ENCODE data around the gene GNA12. TPM values are rescaled to one million over a fixed set of nuclear protein-coding genes. Genes with fewer than 3 reads are reported as not detected.

GNA12 gene
- total RNA-seq, 2 experiments from 2014 or later: 23.6 to 23.7 TPM

DNA sequence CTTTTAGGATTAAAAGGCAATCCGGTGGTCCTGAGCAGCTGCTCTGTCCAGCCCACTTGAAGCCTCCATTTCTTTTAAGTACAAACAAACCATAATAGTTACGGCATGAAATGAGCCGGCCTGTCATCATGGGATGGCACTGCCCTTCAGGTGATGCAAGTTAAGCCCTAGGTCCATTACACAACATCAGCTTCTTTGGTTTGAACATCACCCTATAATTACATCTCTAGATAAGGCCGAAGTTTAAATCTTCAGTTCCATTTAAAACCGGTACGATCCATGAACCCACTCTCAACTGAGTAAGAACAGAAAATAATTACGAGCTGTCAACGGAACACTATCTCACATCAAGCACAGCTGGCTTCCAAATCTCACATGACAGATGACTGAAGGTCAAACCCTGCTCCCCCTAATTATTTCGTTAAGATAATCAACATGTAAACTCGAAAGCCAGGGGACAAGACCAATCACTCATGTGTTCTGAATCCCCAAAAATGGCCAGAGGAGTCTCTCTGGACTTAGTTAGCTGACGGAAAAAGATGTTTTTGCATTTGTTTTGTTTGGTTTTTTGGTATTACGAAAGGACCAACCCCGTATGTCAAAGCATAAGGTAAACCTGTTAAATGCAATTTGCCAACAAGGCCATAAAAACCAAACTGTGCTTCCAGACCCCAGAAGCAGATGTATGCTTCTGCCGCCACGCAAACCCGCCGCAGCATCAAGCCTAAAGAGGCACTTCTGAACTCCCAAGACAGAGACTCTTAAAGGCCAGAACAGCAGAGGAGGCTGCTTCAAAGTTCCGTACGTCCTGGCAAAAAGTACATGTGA is 10.8 kb downstream of the GNA12 start:
- DNase-seq: no peak
- intact Hi-C loops (cut with micrococcal nuclease): no loop called here
- H3K4me1 Mint-ChIP-seq (ENCODE audit: low read depth): peaks cover 20% of the 10 kb centered on the region
- peaks cover 14% of the 10 kb centered on the region for H3K36me3 Mint-ChIP-seq
- POLR2A ChIA-PET: no interaction called here
- no peak overlapping the region for H3K4me3 Mint-ChIP-seq
- H3K9me3 Mint-ChIP-seq: no peaks in the 10 kb centered on the region
- H3K27ac Mint-ChIP-seq: no peak overlapping the region
- CTCF ChIA-PET: no interaction called here
- no peaks in the 10 kb centered on the region for H3K27me3 Mint-ChIP-seq

- no peak for DNase-seq
- CTCF ChIA-PET: no interaction called here
- Mint-ChIP-seq H3K27me3 (no peaks in the 10 kb centered on the region), H3K36me3 (peaks cover 14% of the 10 kb centered on the region), H3K27ac (no peak overlapping the region), H3K9me3 (no peaks in the 10 kb centered on the region), H3K4me1 (ENCODE audit: low read depth) (peaks cover 11% of the 10 kb centered on the region), H3K4me3 (no peak overlapping the region)
- POLR2A ChIA-PET: no interaction called here
- intact Hi-C loops (cut with micrococcal nuclease): no loop called here
Measured at GRCh38 chr7:2832461-2832860, 11.6 kb downstream of the GNA12 start.

DNA sequence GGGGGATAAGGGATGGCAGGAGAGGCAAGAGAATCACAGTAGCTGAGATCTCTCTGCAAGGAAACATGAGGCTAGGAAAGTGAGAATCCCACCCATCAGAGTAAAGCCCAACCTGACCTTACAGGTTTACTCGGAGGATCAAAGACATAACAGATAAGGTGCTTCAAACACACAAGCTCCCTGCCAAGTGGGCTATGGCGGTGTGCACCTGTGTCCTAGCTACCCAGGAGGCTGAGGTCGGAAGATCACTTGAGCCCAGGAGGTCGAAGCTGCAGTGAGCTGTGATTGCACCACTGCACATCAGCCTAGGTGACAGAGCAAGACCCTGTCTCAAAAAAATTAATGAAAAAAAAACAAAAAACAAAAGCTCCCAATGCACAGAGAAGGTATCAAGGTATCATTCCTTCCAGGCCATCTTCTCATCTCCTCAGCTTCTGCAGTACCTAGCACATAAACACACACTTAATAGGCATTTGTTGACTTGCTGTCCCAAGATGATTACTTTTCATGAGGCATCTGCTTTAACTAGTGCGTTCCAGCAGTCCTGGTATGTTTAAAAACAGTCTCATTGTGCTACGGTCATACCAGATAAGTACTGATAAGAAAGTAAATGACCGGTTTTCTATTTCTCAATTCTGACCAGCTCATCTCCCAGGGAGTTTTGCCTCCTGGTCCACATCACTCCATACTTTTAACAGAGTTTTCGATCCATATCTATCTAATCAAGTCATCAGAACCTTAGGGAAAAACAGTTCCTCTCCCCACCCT is 13.3 kb downstream of the GNA12 start:
- Mint-ChIP-seq H3K36me3 (peaks cover 11% of the 10 kb centered on the region), H3K27ac (no peak overlapping the region), H3K4me3 (no peak overlapping the region), H3K27me3 (no peaks in the 10 kb centered on the region), H3K9me3 (no peaks in the 10 kb centered on the region), H3K4me1 (ENCODE audit: low read depth) (peaks cover 5% of the 10 kb centered on the region)
- ChIA-PET POLR2A (interaction anchor here (0.6 kb wide), 1 partner anchor 119 kb away, joined by 3 read pairs; no protein-coding TSS in a partner anchor), CTCF (no interaction called here)
- intact Hi-C loops (cut with micrococcal nuclease): no loop called here
- DNase-seq: no peak

GRCh38 chr7:2829040-2829439 is 15.1 kb downstream of the GNA12 start:
- Mint-ChIP-seq H3K27me3 (no peaks in the 10 kb centered on the region), H3K4me1 (ENCODE audit: low read depth) (peaks cover 15% of the 10 kb centered on the region), H3K36me3 (peaks cover 2% of the 10 kb centered on the region), H3K27ac (no peak overlapping the region), H3K9me3 (no peaks in the 10 kb centered on the region), H3K4me3 (no peak overlapping the region)
- intact Hi-C loops (cut with micrococcal nuclease): no loop called here
- CTCF ChIA-PET: interaction anchor here (2.2 kb wide), 1 partner anchor 120 kb away, joined by 6 read pairs; no protein-coding TSS in a partner anchor
- POLR2A ChIA-PET: no interaction called here
- no peak for DNase-seq

- Mint-ChIP-seq H3K4me3 (no peak overlapping the region), H3K9me3 (no peaks in the 10 kb centered on the region), H3K4me1 (ENCODE audit: low read depth) (peaks cover 21% of the 10 kb centered on the region), H3K27me3 (no peaks in the 10 kb centered on the region), H3K27ac (no peak overlapping the region), H3K36me3 (no peaks in the 10 kb centered on the region)
- ChIA-PET POLR2A (no interaction called here), CTCF (no interaction called here)
- intact Hi-C loops (cut with micrococcal nuclease): no loop called here
- no peak for DNase-seq
Measured at GRCh38 chr7:2826771-2827170, 17.3 kb downstream of the GNA12 start.

DNA sequence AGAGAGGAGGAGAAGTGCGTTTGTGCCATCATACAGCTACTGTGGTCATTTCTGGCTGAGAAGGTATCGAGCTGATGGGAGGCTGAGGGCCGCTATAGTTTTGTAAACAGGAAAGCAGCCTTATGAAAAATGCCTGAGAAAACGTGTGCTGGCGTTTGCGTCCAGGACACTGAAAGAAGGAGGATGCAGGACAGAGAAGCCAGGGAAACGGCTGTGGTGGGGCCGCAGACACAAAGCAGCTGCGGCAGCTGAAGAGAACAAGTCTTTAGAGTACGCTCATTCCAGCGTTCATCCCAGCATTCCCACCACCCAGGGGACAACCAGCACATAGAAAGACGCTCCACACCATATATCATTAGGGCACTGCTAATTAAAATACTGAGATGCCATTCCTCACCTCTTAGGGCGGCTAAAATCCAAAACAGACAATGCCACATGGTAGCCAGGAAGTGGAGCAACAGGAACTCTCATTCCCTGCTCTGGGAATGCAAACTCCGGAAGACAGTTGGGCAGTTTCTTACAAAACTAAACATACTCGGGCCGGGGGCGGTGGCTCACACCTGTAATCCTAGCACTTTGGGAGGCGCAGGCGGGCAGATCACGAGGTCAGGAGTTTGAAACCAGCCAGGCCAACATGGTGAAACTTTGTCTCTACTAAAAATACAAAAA is 18.4 kb downstream of the GNA12 start:
- no peaks in the 10 kb centered on the region for H3K9me3 Mint-ChIP-seq

DNA sequence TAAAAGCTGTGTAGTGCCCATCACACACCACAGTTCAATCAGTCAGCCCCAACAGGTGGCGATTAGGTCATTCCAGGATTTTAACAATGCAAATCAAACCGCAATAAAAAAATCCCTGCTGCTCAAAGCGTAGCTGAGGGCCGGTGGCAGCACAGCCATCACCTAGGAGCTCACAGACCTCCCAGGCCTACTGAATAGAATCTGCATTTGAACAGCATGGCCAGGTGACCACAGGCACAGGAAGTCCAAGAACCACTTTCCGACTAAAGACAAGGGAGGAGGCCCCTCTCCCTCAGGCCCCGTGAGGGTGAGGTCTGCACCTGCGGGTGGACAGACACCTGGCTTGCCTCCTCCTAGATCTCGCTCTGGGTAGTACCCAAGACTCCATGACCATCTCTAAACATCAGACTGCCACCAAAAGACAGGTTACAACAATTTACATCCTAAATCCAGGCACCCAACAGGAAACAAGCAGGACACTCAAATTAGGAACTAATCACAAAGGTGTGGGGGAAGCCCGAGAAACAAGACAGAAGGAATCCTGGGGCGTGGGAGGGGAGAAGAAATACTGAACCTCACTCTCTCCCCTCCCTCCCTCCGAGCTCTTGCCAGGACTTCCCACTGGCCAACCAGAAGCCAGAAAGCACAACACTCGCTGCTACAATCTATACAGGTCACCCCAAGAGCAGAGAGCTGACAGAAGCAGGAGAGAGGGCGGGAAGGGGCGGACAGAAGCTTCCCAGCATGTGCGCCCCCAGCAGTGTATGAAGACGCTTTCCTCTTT is 19.2 kb downstream of the GNA12 start:
- intact Hi-C loops (cut with micrococcal nuclease): loop anchor here (5.0 kb wide), 1 partner anchor 68 kb away; no protein-coding TSS in a partner anchor
- DNase-seq: no peak
- Mint-ChIP-seq H3K27me3 (no peaks in the 10 kb centered on the region), H3K27ac (no peak overlapping the region), H3K36me3 (peaks cover 2% of the 10 kb centered on the region), H3K9me3 (no peaks in the 10 kb centered on the region), H3K4me3 (no peak overlapping the region), H3K4me1 (ENCODE audit: low read depth) (peaks cover 32% of the 10 kb centered on the region)
- CTCF ChIA-PET: interaction anchor here (0.7 to 1.2 kb wide), 2 partner anchors 115 to 1268 kb away, joined by 3 to 4 read pairs; no protein-coding TSS in a partner anchor
- POLR2A ChIA-PET: no interaction called here

More for the DNA sequence above, 18.4 kb downstream of the GNA12 start:
- intact Hi-C loops (cut with micrococcal nuclease): no loop called here
- no peak overlapping the region for H3K27ac Mint-ChIP-seq
- peaks cover 2% of the 10 kb centered on the region for H3K36me3 Mint-ChIP-seq
- ChIA-PET POLR2A (no interaction called here), CTCF (interaction anchor here (0.7 to 1.2 kb wide), 2 partner anchors 116 to 1269 kb away, joined by 3 to 4 read pairs; no protein-coding TSS in a partner anchor)
- no peak for DNase-seq
- peaks cover 29% of the 10 kb centered on the region for H3K4me1 Mint-ChIP-seq (ENCODE audit: low read depth)
- H3K4me3 Mint-ChIP-seq: no peak overlapping the region
- no peaks in the 10 kb centered on the region for H3K27me3 Mint-ChIP-seq

DNA sequence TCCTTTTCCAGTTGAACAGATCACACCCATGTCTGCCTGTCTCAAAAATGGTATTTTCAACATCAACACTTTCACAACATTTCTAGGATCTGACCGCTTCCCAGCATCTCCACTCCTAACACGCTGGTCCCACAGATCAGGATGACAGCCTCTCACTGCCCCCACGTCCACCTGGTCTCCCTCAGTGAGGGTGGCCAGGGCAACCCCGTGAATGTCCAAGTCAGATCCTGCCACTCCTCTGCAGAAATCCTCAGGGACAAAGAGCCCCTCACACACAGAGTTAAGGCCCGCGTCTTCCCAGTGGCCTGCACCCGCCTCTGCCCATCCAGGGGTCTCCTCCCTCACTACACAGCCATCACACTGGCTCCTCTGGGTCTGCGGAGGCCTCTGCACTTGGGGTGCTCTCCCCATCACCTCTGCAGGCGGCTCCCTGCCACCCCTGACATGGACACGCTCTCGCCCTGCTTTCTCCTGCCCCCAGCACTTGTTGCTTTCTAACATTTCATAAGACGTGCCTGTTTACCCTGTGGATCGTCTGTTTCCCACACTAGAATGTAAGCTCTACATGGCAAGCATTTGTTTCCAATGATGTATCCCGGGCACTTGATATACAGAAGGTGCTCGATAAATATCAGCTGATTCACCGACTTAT is 20.0 kb downstream of the GNA12 start:
- H3K27me3 Mint-ChIP-seq: no peaks in the 10 kb centered on the region
- H3K36me3 Mint-ChIP-seq: peaks cover 2% of the 10 kb centered on the region
- no peak overlapping the region for H3K27ac Mint-ChIP-seq
- H3K9me3 Mint-ChIP-seq: no peaks in the 10 kb centered on the region
- ChIA-PET POLR2A (no interaction called here), CTCF (no interaction called here)
- no peak for DNase-seq
- peaks cover 39% of the 10 kb centered on the region for H3K4me1 Mint-ChIP-seq (ENCODE audit: low read depth)
- no peak overlapping the region for H3K4me3 Mint-ChIP-seq
- intact Hi-C loops (cut with micrococcal nuclease): loop anchor here (5.0 kb wide), 1 partner anchor 67 kb away; no protein-coding TSS in a partner anchor

DNA sequence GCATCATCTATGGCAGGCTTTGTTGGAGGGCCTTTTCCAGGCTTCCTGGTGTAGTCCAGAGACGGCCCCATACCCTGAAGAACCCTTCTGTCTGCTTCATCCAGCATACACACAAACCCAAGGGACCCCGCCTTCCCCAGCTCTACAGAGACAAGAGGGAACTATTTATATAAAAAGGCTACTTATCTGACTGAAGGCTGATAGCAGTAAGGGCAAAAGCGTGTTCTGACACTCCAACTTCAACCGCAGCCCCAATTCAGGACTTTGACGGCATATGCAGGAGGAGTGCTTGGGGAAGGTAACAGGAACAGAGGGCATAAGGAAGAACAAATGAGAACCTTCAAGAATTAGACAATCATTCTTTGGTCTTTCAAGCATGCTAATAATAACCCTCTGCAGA is 21.0 kb downstream of the GNA12 start:
- Mint-ChIP-seq H3K27me3 (no peaks in the 10 kb centered on the region), H3K9me3 (no peaks in the 10 kb centered on the region), H3K4me1 (ENCODE audit: low read depth) (peaks cover 44% of the 10 kb centered on the region), H3K36me3 (peaks cover 2% of the 10 kb centered on the region), H3K4me3 (no peak overlapping the region), H3K27ac (no peak overlapping the region)
- intact Hi-C loops (cut with micrococcal nuclease): loop anchor here (5.0 kb wide), 1 partner anchor 66 kb away; no protein-coding TSS in a partner anchor
- no peak for DNase-seq
- POLR2A ChIA-PET: no interaction called here
- CTCF ChIA-PET: no interaction called here

GRCh38 chr7:2821842-2822507 is 22.1 kb downstream of the GNA12 start:
- no peak overlapping the region for H3K4me3 Mint-ChIP-seq
- CTCF ChIA-PET: interaction anchor here (1.5 kb wide), 1 partner anchor 65 kb away, joined by 4 read pairs; no protein-coding TSS in a partner anchor
- H3K9me3 Mint-ChIP-seq: no peaks in the 10 kb centered on the region
- peaks cover 44% of the 10 kb centered on the region for H3K4me1 Mint-ChIP-seq (ENCODE audit: low read depth)
- intact Hi-C loops (cut with micrococcal nuclease): loop anchor here (5.0 kb wide), 1 partner anchor 65 kb away; no protein-coding TSS in a partner anchor
- H3K27me3 Mint-ChIP-seq: no peaks in the 10 kb centered on the region
- H3K36me3 Mint-ChIP-seq: peaks cover 2% of the 10 kb centered on the region
- DNase-seq: no peak
- H3K27ac Mint-ChIP-seq: no peak overlapping the region
- POLR2A ChIA-PET: interaction anchor here (0.6 kb wide), 1 partner anchor 64 kb away, joined by 3 read pairs; no protein-coding TSS in a partner anchor
